Superior temporal gyrus (tissue), 1 donor: ENCODE data around the gene SHANK3.

Experiments used
- DNase-seq: peaks from one replicate; pipeline ENCODE4 v3.0.0-alpha.2; 2016; ENCODE audit errors: extremely low spot score

Gene SHANK3

DNA sequence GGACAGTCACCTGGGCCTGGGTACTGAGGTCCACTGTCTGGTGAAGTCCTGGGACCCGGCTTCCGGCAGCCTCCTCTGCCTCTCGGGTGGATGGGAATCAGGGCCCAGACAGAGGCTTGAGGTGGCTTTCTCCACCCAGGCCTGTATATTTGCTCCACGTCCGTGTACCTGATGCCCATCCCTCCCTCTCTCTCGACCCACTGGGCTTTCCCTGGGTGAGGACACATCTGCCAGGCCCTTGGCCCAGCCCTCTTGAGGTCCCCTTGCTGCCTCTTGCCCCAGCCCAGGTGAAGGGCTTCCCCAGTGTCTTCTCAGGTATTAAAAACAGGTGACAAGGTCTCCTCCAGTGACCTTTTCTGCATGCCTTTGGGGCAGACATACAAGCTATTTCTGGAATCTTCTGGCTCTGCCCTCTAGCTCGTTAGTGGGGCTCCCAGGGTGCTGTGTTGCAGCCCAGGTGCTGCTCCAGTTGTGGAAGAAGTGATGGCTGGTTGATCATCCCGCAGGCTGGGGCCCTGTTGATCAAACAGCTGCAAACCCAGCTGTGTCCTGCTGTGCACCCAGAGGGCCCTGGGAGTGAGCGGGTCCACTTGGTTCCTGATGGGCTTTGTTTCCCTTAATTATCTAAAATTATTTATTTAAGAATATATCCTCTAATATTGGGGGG lies 39.9 kb downstream of the SHANK3 start:
- DNase-seq: no peak

DNA sequence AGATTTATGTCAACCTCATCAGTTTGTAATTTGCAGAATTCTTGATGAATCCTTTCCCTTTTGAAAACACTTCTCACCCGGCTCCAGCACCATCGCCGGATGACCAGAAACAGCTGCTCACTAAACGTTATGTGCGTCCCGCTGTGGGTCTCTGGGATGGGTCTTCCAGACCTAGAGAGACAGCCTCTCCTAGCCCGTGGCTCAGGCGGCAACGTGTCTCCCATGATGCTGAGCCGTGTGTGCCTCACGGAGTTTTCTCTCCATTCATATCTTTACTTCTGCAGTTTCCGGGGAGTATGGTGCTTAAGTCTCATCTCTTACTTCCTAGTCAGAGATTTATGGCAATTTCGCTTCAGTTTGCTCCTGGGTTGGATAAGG lies 40.4 kb downstream of the SHANK3 start:
- DNase-seq: no peak

DNA sequence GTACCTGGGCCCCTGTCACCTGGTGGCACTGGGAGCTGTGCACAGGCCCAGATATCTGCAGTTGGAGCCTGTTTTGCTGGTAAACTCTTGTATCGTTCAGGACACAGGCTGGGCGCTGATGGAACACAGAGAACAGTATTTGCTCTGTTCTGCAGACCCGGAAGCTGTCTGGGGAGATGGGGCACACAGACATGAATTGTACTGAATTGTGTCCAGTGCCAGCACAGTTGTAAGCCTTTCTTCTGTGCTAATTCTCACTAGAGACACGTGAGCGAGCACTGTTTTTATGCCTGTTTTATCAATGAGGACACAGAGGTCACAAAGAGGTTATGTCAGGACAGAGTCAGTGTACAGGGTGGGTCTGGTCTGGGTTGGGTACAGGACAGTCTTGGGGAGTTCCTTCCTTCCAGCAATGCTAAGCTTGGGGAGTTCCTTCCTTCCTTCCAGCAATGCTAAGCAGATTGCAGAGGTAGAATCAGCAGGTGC lies 41.0 kb downstream of the SHANK3 start:
- peak; percentile 98 for DNase-seq

DNA sequence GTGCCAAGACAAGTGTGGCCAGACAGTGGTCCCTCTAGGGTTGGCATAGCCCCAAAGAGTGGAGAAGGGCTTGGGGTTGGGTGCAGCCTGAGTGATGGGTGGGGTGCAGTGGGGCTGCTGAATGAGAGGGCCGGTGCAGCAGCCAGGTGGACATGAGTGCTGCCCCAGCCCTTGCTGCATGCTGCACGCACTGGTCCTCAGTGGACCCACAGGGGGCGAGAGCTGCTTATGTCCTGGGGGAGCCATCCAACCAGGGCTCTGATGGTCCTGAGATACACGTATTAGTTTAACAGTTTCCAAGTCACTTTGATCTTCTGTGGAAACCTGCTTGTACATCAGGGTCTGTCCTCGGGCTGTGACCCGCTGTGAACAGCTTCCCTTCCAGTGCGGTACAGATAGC lies 41.5 kb downstream of the SHANK3 start:
- DNase-seq: no peak

DNA sequence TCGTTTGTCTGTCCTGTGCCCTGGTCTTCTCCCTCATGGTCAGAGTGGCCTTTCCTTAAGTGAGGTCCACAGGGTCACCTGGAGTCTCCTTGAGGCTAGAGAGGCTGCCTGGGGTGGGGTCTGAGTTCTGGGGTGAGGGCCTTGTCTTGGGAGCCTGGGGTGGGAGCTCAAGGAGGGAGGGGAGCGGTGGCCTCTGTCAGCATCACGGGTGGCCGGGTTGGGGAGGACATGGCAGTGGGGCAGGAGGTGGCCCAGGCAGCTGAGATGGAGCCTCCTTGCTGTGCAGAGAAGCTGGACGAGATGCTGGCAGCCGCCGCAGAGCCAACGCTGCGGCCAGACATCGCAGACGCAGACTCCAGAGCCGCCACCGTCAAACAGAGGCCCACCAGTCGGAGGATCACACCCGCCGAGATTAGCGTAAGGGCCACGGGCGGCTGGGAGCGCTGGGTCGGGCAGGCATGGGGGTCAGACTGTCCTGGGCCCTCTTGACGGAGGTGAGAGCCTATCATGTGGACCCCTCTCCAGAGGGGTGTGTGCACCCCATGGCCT lies 42.1 kb downstream of the SHANK3 start:
- DNase-seq: no peak

DNA sequence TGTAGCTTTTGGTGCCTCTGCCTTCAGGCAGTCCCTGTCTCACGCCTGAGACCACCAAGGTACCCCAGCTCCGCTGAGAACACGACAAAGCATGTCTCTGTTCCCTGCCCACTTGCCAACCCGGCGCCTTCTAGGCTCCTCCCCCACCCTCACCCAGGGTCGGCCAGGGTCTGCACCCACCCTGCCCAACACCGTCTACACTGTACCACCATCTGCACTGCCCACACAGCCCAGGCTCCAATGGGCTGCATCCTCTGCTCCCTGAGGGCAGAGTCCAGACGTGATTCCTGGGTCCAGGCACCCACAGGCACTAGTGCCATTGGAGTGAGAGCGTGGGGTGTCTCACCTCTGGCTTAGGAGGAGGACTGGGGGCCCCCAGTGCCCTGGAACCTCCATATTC lies 42.6 kb downstream of the SHANK3 start:
- no peak for DNase-seq

DNA sequence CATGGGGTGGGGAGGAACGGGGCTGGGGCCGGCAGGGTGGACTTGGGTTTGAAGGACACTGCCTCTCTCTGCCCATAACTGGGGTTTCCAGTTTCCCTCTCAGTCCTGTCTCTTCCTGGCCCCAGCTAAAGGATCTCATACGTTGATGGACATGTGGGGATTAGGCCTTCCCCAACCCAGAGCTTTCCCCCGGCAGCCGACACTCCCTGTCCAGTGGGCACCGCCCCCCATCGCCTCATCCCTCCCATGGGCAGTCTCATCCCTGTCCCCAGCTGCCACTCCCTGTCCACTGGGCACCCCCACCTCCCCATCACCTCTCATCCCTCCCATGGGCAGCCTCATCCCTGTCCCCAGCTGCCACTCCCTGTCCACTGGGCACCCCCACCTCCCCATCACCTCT lies 43.2 kb downstream of the SHANK3 start:
- DNase-seq: no peak

DNA sequence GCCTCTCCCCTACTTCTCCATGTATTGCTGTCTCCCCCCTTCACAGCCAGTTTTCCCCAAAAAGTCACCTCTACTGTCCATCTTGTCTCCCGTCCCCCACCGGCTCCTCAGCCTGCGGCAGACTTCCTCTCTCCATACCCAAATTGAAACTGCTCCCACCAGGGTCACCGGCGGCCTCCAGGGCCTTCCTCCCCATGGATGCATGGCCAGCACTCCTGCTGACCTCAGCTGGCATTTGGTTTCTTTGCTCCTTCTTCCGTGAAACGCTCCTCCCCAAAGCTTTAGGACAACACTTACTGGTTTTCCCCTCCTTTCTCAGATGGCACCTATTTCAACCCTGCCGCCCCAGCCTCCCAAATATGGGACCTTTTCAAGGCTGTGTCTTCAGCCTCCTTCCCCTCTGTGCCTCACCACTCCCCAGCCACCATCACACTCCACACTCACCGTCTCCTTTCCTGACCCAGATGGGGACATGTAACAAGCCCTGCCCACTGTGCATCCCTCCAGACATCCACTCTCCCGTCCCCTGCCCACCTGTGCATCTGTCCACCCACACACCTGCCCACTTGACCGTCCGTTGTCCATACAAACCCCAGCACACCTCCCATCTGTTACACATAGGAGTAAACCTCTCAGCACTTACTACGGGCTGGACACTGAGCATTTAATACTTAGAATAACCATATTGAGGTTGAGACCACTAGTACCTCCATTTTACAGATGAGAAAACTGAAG lies 43.8 kb downstream of the SHANK3 start:
- DNase-seq: no peak

DNA sequence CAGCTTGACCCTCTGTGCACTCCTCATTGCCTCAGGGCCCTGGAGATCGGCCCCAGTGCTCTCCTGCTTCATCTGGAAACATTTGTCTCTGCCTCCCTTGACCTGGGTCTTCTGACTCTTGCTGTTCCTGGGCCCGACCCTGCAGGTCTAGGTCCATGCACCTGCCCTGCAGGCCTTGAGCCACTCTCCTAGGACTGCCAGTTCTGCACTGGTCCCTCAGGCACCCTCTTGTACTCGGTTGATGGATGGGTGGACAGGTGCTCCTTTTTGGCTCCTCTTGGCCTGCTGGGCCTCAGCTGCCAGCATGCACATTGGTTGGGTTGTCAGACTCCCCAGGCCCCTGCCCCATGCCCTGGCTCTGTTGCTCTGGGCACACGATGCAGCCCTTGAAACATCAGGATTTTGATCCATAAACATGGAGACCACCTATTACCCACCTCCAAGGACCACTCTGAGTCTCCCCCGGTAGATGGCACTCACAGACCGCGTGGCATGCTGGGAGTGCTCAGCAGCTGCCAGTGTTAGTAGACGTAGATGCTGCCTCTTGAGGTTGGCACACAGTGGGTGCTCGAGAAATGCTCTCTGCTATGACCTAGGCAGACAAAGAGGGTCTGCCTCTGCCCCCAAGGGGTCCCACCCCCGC lies 45.2 kb downstream of the SHANK3 start:
- DNase-seq: no peak

DNA sequence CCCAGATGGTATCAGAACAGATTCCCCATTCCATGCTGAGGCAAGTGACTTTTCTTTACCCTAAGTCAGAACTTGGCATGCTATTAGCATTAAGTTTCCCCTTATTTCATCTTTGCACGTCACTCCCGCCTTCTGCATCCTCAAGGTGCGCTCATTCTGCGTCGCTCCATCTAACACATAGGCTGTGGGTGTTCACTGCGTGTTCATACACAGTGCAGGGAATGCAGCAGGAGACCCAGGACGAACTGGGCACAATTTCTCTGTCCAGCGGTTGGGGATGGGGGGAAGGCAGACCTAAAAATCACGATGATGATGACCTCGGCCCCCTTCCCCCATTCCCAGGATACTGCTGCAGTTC lies 45.7 kb downstream of the SHANK3 start:
- DNase-seq: no peak

DNA sequence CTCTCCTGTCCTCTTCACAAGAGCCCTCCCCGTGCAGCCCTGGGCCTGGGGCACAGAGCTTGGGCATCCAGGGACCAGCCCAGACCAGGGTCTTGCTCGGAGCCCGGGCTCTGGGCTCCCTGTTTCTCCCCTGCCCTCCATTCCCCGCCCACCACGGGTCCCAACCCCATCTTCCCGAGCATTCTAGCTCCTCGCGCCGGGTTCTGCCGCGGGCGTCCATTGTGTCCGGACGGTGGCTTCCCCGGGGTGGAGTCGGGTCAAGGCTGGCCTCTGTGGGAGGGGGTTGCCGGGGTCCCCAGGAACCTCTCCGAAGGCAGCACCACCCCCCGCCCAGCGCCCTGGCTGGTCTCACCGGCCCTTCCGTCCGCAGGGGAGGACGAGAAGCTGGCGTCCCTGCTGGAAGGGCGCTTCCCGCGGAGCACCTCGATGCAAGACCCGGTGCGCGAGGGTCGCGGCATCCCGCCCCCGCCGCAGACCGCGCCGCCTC lies 47.2 kb downstream of the SHANK3 start:
- no peak for DNase-seq

DNA sequence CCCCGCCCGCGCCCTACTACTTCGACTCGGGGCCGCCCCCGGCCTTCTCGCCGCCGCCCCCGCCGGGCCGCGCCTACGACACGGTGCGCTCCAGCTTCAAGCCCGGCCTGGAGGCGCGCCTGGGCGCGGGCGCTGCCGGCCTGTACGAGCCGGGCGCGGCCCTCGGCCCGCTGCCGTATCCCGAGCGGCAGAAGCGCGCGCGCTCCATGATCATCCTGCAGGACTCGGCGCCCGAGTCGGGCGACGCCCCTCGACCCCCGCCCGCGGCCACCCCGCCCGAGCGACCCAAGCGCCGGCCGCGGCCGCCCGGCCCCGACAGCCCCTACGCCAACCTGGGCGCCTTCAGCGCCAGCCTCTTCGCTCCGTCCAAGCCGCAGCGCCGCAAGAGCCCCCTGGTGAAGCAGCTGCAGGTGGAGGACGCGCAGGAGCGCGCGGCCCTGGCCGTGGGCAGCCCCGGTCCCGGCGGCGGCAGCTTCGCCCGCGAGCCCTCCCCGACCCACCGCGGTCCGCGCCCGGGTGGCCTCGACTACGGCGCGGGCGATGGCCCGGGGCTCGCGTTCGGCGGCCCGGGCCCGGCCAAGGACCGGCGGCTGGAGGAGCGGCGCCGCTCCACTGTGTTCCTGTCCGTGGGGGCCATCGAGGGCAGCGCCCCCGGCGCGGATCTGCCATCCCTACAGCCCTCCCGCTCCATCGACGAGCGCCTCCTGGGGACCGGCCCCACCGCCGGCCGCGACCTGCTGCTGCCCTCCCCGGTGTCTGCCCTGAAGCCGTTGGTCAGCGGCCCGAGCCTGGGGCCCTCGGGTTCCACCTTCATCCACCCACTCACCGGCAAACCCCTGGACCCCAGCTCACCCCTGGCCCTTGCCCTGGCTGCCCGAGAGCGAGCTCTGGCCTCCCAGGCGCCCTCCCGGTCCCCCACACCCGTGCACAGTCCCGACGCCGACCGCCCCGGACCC lies 48.0 kb downstream of the SHANK3 start:
- no peak for DNase-seq

DNA sequence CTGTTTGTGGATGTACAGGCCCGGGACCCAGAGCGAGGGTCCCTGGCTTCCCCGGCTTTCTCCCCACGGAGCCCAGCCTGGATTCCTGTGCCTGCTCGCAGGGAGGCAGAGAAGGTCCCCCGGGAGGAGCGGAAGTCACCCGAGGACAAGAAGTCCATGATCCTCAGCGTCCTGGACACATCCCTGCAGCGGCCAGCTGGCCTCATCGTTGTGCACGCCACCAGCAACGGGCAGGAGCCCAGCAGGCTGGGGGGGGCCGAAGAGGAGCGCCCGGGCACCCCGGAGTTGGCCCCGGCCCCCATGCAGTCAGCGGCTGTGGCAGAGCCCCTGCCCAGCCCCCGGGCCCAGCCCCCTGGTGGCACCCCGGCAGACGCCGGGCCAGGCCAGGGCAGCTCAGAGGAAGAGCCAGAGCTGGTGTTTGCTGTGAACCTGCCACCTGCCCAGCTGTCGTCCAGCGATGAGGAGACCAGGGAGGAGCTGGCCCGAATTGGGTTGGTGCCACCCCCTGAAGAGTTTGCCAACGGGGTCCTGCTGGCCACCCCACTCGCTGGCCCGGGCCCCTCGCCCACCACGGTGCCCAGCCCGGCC lies 48.7 kb downstream of the SHANK3 start:
- no peak for DNase-seq

DNA sequence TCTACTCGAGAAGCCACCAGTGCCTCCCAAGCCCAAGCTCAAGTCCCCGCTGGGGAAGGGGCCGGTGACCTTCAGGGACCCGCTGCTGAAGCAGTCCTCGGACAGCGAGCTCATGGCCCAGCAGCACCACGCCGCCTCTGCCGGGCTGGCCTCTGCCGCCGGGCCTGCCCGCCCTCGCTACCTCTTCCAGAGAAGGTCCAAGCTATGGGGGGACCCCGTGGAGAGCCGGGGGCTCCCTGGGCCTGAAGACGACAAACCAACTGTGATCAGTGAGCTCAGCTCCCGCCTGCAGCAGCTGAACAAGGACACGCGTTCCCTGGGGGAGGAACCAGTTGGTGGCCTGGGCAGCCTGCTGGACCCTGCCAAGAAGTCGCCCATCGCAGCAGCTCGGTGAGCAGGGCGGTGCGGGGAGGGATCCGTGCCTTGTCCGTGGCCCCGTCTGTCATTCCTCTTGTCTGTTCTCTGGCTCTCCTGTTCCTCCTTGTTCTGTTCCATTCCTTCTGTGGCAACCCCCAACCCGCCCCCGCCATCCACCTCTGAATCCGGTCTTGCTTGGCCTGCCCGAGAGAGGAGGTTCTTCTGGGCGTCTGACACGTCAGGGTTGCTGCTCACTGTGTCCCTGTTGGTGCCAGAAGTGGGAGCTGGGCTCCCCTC lies 49.6 kb downstream of the SHANK3 start:
- DNase-seq: no peak
